Endothelial cell of umbilical vein (primary cell): Measurements from ENCODE around the gene MYO7B. TPM values are rescaled to one million over a fixed set of nuclear protein-coding genes. Genes with fewer than 3 reads are reported as not detected.

Source experiments
- BruUV-seq: library from RNA; stranded (reverse); fragments of 400-500 nt; replicated peaks from 2 replicates; lab custom pipeline; 2021; lab: Mats Ljungman, UMichigan
- CTCF ChIA-PET: fragments of 300-600, 350-600 bp; sonication (Branson Sonifier 250); formaldehyde crosslinking; loops from one replicate; lab custom pipeline; 2021; ENCODE audit warnings: antibody characterized with exemption, inconsistent platforms; lab: Charles Lee
- POLR2A ChIA-PET: fragments of 300-600, 350-600 bp; sonication (Branson Sonifier 250); formaldehyde crosslinking; loops from one replicate; lab custom pipeline; 2021; ENCODE audit warnings: antibody characterized with exemption, inconsistent platforms; lab: Charles Lee
- DNase-seq: peaks from one replicate; pipeline ENCODE4 v3.0.0-alpha.2; 2011; ENCODE audit warnings: low read depth, low spot score
- FAIRE-seq: peaks from 2 replicates; lab custom pipeline; 2011; peaks lifted over from hg19 to GRCh38; lab: Jason Lieb, UNC
- H2AFZ ChIP-seq: 2 replicates; pipeline ENCODE4 v1.6.0; 2012; ENCODE audit warnings: low read depth, low read length, control low read depth, inconsistent platforms
- H3K27ac ChIP-seq: 2 replicates; pipeline ENCODE4 v1.5.1; 2011; ENCODE audit warnings: low read depth, mild to moderate bottlenecking, control low read depth, low read length, moderate library complexity; ENCODE audit not compliant: insufficient read depth
- H3K27me3 ChIP-seq, 2 experiments: 2 replicates each; pipeline versions ENCODE4 v1.6.0 to v1.6.1; 2011; ENCODE audit warnings: low read length in 2 of 2, mixed read lengths in 1 of 2; ENCODE audit not compliant: control insufficient read depth in 2 of 2, insufficient read depth in 2 of 2
- H3K36me3 ChIP-seq, 2 experiments: 2 replicates in 1 of 2; 3 replicates in 1 of 2; pipeline ENCODE4 v1.5.1; 2011; ENCODE audit warnings: low read length in 2 of 2, mild to moderate bottlenecking in 1 of 2, moderate library complexity in 1 of 2; ENCODE audit not compliant: control insufficient read depth in 2 of 2, insufficient read depth in 2 of 2; ENCODE audit errors: extremely low read depth in 1 of 2
- H3K4me1 ChIP-seq: 3 replicates; pipeline ENCODE4 v1.5.1; 2011; ENCODE audit warnings: mild to moderate bottlenecking, low read length; ENCODE audit not compliant: control insufficient read depth, insufficient read depth; ENCODE audit errors: extremely low read depth
- H3K4me2 ChIP-seq: 2 replicates; pipeline ENCODE4 v1.6.1; 2011; ENCODE audit warnings: low read length, control low read depth, mixed read lengths; ENCODE audit not compliant: insufficient read depth
- H3K4me3 ChIP-seq, 3 experiments: fragments of 200-600 bp in 1 of 3; sonication (generic), shearing (Covaris generic) in 1 of 3; replicated peaks in 1 of 3; 2 replicates each; pipeline ENCODE4 v1.5.1; 2011 to 2016; ENCODE audit warnings: control low read depth in 3 of 3, low read length in 3 of 3, mild to moderate bottlenecking in 2 of 3, inconsistent platforms in 1 of 3, low read depth in 1 of 3, moderate library complexity in 1 of 3; ENCODE audit not compliant: insufficient read depth in 1 of 3
- H3K79me2 ChIP-seq: 2 replicates; pipeline ENCODE4 v1.6.0; 2012; ENCODE audit warnings: low read length, inconsistent platforms; ENCODE audit not compliant: control insufficient read depth, insufficient read depth
- H3K9ac ChIP-seq: replicated peaks from 2 replicates; pipeline ENCODE3; 2011; ENCODE audit warnings: low read length, control low read depth; ENCODE audit not compliant: insufficient read depth; ENCODE audit errors: extremely low read depth
- H3K9me1 ChIP-seq: replicated peaks from 3 replicates; pipeline ENCODE4 v1.6.0; 2011; ENCODE audit warnings: mild to moderate bottlenecking, low read length; ENCODE audit not compliant: control insufficient read depth, insufficient read depth; ENCODE audit errors: extremely low read depth
- H3K9me3 ChIP-seq: replicated peaks from 2 replicates; pipeline ENCODE4 v1.5.1; 2012; ENCODE audit warnings: low read length, inconsistent platforms; ENCODE audit not compliant: control insufficient read depth, insufficient read depth
- H4K20me1 ChIP-seq: replicated peaks from 2 replicates; pipeline ENCODE3; 2011; ENCODE audit warnings: mild to moderate bottlenecking, low read length; ENCODE audit not compliant: control insufficient read depth, insufficient read depth; ENCODE audit errors: extremely low read depth
- CTCF ChIP-seq, 2 donors: IDR thresholded peaks; 1 replicate in 1 of 2; 2 replicates in 1 of 2; pipeline ENCODE4 v1.5.1; 2011; ENCODE audit warnings: low read length in 2 of 2, mild to moderate bottlenecking in 2 of 2, moderate library complexity in 2 of 2, control low read depth in 1 of 2, inconsistent platforms in 1 of 2, low read depth in 1 of 2; ENCODE audit not compliant: insufficient read depth in 1 of 2; ENCODE audit errors: extremely low read depth in 1 of 2
- GATA2 ChIP-seq: IDR thresholded peaks from 2 replicates; pipeline ENCODE4 v1.7.0; 2011; ENCODE audit warnings: low read depth, mild to moderate bottlenecking, moderate library complexity, mixed read lengths, low read length; ENCODE audit not compliant: insufficient read length, insufficient read depth
- JUN ChIP-seq: IDR thresholded peaks from 2 replicates; pipeline ENCODE4 v1.6.1; 2011; ENCODE audit warnings: borderline replicate concordance, low read depth; ENCODE audit not compliant: insufficient read length, insufficient read depth
- POLR2AphosphoS5 ChIP-seq: IDR thresholded peaks from 2 replicates; pipeline ENCODE4 v1.6.1; 2012; ENCODE audit warnings: low read depth, mild to moderate bottlenecking, control low read depth, low read length, moderate library complexity; ENCODE audit not compliant: insufficient read depth
- dilution Hi-C: fragments of 300-500 bp; cut with MboI; formaldehyde crosslinking; loops from one replicate; pipeline ENCODE4 v1.15.0; 2019; ENCODE audit warnings: low sequenced_read_pairs; ENCODE audit not compliant: extremely low pct_ligation_motif_present
- intact Hi-C: fragments of 100-400 bp; cut with micrococcal nuclease; formaldehyde crosslinking; loops from one replicate; pipeline ENCODE4 v1.10.0; 2022
- polyA plus RNA-seq, 4 experiments: library from polyadenylated mRNA; depleted of rRNA in 3 of 4; stranded (reverse) in 3 of 4; unstranded in 1 of 4; fragments of >200 nt; gene quantifications; 2 replicates each; pipeline versions ENCODE4 v1.2.1 to v1.2.3, GENCODE V29; 2011 to 2012; ENCODE audit warnings: missing spikeins in 1 of 4
- total RNA-seq: library from RNA; stranded (reverse); gene quantifications from 2 replicates; pipeline ENCODE4 v1.2.3, GENCODE V29; 2021

The MYO7B gene
- total and polyA plus RNA-seq, 2 donors (not counting 3 experiments of a cell fraction or from before 2014, with no cell fraction given), result 0.17 TPM; not detected in 1

GRCh38 chr2:127591221-127591923 lies 55.9 kb downstream of the MYO7B start:
- CTCF ChIA-PET, result interaction anchor here (0.6 to 6.2 kb wide), 77 partner anchors 8 to 394 kb away, joined by 3 to 424 read pairs (median 6); partner anchors contain the start of genes IWS1, LIMS2 and SFT2D3
- no peaks in the 10 kb centered on the region for H3K9me3 ChIP-seq
- no peaks in the 10 kb centered on the region for H3K27me3 ChIP-seq
- H4K20me1 ChIP-seq, result no peaks in the 10 kb centered on the region
- no peak overlapping the region for H3K4me2 ChIP-seq
- H3K4me1 ChIP-seq, result no peaks in the 10 kb centered on the region
- FAIRE-seq (peak; percentile 86), DNase-seq (peak; percentile 66)
- no peaks in the 10 kb centered on the region for H3K9me1 ChIP-seq
- H3K4me3 ChIP-seq, result no peak overlapping the region
- H3K9ac ChIP-seq, result no peak overlapping the region
- H2AFZ ChIP-seq, result peak overlapping the region; percentile 90
- TF ChIP-seq JUN (no peak), CTCF (IDR thresholded peaks at IDR 0.05; ENCODE audit: extremely low read depth in 1 of 2, insufficient read depth in 1 of 2, low read depth in 1 of 2, low read length in 2 of 2) (peak; percentile 94 to 99), POLR2AphosphoS5 (peak; percentile 18), GATA2 (no peak)
- H3K27ac ChIP-seq, result no peak overlapping the region
- no peaks in the 10 kb centered on the region for H3K36me3 ChIP-seq
- POLR2A ChIA-PET, result interaction anchor here (0.6 to 1.0 kb wide), 4 partner anchors 37 to 169 kb away, joined by 3 to 5 read pairs (median 4); no protein-coding TSS in a partner anchor
- no TSS peak for BruUV-seq
- dilution Hi-C loops (no loop called here), intact Hi-C loops (loop anchor here (1.0 to 10.0 kb wide), 7 partner anchors 46 to 263 kb away; partner anchors contain the start of genes LIMS2, POLR2D and WDR33)
- H3K79me2 ChIP-seq, result no peaks in the 10 kb centered on the region
